Ishikawa (cell line): Measurements from ENCODE around the gene PPM1F.

Source experiments
- CEBPB ChIP-seq: IDR thresholded peaks from 2 replicates; pipeline ENCODE4 v1.6.1; 2012
- CREB1 ChIP-seq: IDR thresholded peaks from 2 replicates; pipeline ENCODE4 v1.6.1; 2012; ENCODE audit warnings: low read depth
- EGR1 ChIP-seq: IDR thresholded peaks from 2 replicates; pipeline ENCODE4 v1.6.1; 2012
- EP300 ChIP-seq: IDR thresholded peaks from 2 replicates; pipeline ENCODE4 v1.6.1; 2012; ENCODE audit warnings: borderline replicate concordance
- FOXM1 ChIP-seq: IDR thresholded peaks from 2 replicates; pipeline ENCODE4 v1.6.1; 2012; ENCODE audit warnings: low read depth, borderline replicate concordance
- NFIC ChIP-seq: IDR thresholded peaks from 2 replicates; pipeline ENCODE4 v1.6.1; 2012
- RAD21 ChIP-seq: IDR thresholded peaks from 2 replicates; pipeline ENCODE4 v1.6.1; 2012; ENCODE audit warnings: low read depth
- TAF1 ChIP-seq: IDR thresholded peaks from 2 replicates; pipeline ENCODE4 v1.6.1; 2012; ENCODE audit warnings: low read depth, mild to moderate bottlenecking
- TCF12 ChIP-seq: IDR thresholded peaks from 2 replicates; pipeline ENCODE4 v1.6.1; 2012; ENCODE audit warnings: low read depth
- TEAD4 ChIP-seq: IDR thresholded peaks from 2 replicates; pipeline ENCODE4 v1.6.1; 2012
- YY1 ChIP-seq: IDR thresholded peaks from 2 replicates; pipeline ENCODE4 v1.6.1; 2012; ENCODE audit warnings: low read depth
- ZBTB7A ChIP-seq: IDR thresholded peaks from 2 replicates; pipeline ENCODE4 v1.6.1; 2012; ENCODE audit warnings: low read depth
- TF ChIP-seq, protein P1 (sequence below): IDR thresholded peaks from 2 replicates; pipeline ENCODE4 v1.6.1; 2012; ENCODE audit warnings: low read depth, mild to moderate bottlenecking
- TF ChIP-seq, protein P2 (sequence below): IDR thresholded peaks from 2 replicates; pipeline ENCODE4 v1.6.1; 2012
- TF ChIP-seq, protein P3 (sequence below): IDR thresholded peaks from 2 replicates; pipeline ENCODE4 v1.6.1; 2012

Gene PPM1F

GRCh38 chr22:21975854-21976345, 23.3 kb upstream of the PPM1F start:
- TF ChIP-seq, protein P1, sequence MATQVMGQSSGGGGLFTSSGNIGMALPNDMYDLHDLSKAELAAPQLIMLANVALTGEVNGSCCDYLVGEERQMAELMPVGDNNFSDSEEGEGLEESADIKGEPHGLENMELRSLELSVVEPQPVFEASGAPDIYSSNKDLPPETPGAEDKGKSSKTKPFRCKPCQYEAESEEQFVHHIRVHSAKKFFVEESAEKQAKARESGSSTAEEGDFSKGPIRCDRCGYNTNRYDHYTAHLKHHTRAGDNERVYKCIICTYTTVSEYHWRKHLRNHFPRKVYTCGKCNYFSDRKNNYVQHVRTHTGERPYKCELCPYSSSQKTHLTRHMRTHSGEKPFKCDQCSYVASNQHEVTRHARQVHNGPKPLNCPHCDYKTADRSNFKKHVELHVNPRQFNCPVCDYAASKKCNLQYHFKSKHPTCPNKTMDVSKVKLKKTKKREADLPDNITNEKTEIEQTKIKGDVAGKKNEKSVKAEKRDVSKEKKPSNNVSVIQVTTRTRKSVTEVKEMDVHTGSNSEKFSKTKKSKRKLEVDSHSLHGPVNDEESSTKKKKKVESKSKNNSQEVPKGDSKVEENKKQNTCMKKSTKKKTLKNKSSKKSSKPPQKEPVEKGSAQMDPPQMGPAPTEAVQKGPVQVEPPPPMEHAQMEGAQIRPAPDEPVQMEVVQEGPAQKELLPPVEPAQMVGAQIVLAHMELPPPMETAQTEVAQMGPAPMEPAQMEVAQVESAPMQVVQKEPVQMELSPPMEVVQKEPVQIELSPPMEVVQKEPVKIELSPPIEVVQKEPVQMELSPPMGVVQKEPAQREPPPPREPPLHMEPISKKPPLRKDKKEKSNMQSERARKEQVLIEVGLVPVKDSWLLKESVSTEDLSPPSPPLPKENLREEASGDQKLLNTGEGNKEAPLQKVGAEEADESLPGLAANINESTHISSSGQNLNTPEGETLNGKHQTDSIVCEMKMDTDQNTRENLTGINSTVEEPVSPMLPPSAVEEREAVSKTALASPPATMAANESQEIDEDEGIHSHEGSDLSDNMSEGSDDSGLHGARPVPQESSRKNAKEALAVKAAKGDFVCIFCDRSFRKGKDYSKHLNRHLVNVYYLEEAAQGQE = no peak
- TF ChIP-seq CREB1 (no peak), RAD21 (no peak), YY1 (no peak), NFIC (no peak), TEAD4 (no peak), EGR1 (no peak), CEBPB (no peak), TAF1 (no peak), ZBTB7A (no peak), TCF12 (no peak), FOXM1 (no peak), EP300 (no peak)
- TF ChIP-seq, protein P2, sequence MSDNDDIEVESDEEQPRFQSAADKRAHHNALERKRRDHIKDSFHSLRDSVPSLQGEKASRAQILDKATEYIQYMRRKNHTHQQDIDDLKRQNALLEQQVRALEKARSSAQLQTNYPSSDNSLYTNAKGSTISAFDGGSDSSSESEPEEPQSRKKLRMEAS = no peak
- TF ChIP-seq, protein P3, sequence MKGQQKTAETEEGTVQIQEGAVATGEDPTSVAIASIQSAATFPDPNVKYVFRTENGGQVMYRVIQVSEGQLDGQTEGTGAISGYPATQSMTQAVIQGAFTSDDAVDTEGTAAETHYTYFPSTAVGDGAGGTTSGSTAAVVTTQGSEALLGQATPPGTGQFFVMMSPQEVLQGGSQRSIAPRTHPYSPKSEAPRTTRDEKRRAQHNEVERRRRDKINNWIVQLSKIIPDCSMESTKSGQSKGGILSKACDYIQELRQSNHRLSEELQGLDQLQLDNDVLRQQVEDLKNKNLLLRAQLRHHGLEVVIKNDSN = no peak

DNA sequence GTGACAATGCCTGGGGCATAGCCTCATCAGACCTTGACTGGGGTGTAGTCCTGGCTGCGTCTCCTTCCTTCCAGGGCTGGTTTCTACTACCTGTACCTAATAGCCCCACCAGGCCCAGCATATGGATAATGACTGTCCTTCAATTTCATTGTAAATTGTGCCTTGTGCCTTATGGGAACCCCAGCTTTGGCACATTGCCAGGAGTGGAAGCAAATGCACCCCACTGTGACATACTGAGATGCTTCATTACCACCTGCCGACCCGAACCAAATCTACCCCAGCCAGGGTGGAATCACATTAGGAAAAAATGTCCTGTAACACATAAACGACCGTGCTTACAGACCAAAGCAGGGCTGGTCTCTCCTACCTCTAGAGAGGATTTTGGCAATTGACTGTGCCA, 22.6 kb upstream of the PPM1F start:
- TF ChIP-seq NFIC = peak; percentile 62
- TF ChIP-seq ZBTB7A = no peak

- no peak for TF ChIP-seq YY1
- TF ChIP-seq, protein P2 = no peak
- no peak for TF ChIP-seq TEAD4
- no peak for TF ChIP-seq FOXM1
- no peak for TF ChIP-seq CEBPB
- no peak for TF ChIP-seq TCF12
- TF ChIP-seq CREB1 = no peak
Measured at GRCh38 chr22:21974058-21974649, 21.5 kb upstream of the PPM1F start.

GRCh38 chr22:21972806-21973205, 20.2 kb upstream of the PPM1F start:
- TF ChIP-seq CREB1 (no peak), TAF1 (no peak), EGR1 (no peak), TCF12 (no peak), TEAD4 (no peak), ZBTB7A (no peak), CEBPB (no peak), FOXM1 (no peak), EP300 (no peak), RAD21 (no peak), YY1 (no peak), NFIC (no peak)
- TF ChIP-seq, protein P3 = no peak
- TF ChIP-seq, protein P2 = no peak
- TF ChIP-seq, protein P1 = no peak

GRCh38 chr22:21972293-21972779, 19.7 kb upstream of the PPM1F start:
- TF ChIP-seq CEBPB (no peak), RAD21 (peak; percentile 34; the same call in 1 of the 2 replicates), TAF1 (no peak)

- TF ChIP-seq EP300 = no peak
- no peak for TF ChIP-seq FOXM1
- TF ChIP-seq ZBTB7A = no peak
- TF ChIP-seq, protein P3 = no peak
- TF ChIP-seq CEBPB = no peak
- no peak for TF ChIP-seq CREB1
- no peak for TF ChIP-seq YY1
- no peak for TF ChIP-seq EGR1
- no peak for TF ChIP-seq TEAD4
- TF ChIP-seq, protein P1 = no peak
- TF ChIP-seq RAD21 = no peak
- no peak for TF ChIP-seq NFIC
- no peak for TF ChIP-seq TAF1
- TF ChIP-seq, protein P2 = no peak
- no peak for TF ChIP-seq TCF12
Measured at GRCh38 chr22:21971858-21972275, 19.2 kb upstream of the PPM1F start.
